ENCODE data around the gene CACNA1B.

CACNA1B gene

GRCh38 chr9:137988051-137988450 lies 110.5 kb downstream of the CACNA1B start:
- DNase-seq = no peak

DNA sequence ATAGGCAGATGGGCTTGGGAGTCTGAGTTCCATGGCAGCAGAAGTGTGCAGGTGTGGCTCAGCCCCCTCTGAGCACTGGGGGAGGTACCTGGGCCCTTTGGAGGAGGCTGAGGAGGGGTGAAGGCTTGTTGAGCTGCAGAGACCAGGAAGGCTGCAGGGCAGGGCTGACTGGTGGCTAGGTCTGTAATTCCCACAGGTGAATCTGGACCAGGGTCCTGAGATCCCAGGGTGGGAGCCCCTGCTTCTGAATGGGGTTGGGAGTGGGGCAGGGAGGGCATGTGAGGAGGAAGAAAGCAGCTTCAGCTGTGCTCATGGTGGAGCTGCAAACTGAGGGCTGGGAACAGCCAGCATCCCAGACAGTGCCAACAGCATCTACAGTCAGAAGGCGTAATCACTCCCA lies 111.1 kb downstream of the CACNA1B start:
- DNase-seq = no peak

DNA sequence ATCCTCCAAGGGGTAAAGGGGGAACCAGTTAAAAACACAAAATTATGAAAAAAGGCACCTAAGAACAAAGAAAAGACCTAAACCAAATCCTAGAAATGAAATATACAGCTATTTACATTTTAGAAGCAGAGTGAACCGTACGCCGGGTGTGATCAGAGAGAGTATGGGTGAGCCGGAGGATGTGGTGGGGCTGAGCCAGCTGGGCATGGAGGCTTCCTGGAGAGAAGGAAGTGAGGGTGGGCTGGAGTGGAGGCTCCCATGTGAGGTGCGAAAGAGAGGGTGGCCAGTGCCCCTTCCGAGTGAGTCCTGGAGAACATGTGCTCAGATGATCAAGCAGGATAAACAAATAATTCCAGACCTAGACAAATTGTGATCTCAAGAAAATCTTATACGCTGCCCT lies 111.6 kb downstream of the CACNA1B start:
- DNase-seq = no peak

DNA sequence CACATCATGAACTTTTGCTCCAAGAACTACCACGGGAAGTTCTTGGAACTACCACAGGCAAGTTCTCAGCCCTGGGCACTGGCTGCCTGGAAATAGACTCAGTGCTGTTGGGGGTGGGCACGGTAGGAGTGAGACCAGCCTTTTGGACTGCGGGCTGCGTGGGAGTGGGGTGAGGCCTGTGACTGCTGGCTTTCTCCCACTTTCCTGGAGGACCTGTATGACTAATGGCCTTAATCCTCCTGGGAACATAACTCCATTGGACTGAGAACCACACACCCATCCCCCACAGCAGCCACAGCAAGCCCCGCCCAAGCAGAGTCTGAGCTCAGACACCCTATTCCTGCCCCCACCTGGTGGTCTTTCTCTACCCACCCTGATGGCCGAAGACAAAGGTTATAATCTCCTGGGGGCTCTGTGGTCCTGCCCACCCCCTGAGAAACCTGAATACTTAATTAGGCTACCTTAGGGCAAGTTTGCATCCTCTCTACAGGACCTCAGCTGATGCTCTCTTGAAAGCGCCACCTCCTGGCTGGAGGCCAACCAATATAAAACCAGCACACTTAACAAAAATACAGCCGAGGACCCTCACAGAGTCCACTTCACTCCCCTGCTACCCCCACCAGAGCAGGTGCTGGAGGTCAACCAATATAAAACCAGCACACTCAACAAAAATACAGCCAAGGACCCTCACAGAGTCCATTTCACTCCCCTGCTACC lies 112.6 kb downstream of the CACNA1B start:
- DNase-seq = no peak

DNA sequence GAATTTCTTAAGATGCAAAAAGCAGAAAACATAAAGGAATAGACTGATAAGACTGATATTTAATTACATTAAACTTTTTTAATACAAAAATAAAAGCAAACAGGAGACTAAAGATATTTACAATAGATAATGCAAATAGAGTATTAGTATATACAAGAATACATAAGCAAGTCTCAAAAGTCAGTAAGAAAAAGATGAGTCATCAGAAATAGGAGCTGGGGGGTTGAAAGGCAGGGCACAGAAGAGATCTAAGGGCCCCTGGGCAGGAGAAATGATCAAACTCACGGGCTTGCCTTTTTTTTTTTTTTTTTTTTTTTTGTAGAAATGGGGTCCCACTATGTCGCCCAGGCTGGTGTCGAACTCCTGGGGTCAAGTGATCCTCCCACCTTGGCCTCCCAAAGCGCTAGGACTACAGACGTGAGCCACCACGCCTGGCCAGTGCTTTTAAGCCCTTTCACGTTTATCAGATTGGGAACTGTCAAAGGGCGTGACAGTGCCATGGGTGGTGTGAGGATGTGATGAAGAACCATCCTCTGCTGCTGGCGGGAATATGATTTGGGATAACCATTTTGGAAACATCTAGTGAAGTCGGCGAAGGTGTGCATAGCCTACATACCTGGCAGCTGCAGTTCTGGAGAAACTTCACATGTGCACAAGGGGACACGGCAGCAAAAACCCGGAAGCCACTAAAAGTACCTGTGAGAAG lies 126.1 kb downstream of the CACNA1B start:
- DNase-seq = no peak

DNA sequence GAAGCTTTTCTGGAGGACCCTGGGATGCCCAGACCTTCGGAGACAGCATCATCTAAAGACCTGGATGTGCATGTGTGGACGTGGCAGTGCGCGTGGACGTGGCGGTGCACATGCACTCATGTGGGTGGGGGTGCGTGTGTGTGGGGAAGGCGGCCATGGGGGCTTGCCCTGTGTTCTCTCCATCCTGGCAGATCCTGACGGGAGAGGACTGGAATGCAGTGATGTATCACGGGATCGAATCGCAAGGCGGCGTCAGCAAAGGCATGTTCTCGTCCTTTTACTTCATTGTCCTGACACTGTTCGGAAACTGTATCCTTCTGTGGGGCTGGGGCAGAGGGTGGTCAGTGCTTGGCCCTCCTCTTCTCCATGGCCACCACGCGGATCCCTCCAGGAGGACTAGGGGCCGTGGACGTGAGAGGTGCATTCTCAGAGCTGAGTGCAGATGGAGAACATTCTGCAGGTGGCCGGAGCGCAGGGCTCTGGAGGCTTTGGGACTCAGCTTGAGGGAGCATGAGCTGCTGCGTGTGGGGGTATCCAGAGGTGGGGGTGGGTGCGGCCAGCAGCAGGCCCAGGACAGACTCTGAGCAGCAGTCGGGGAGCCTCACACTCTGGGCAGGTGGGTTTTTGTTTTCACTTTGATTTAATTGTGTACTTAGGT lies 129.1 kb downstream of the CACNA1B start:
- DNase-seq = no peak

- DNase-seq = no peak
These were observed 130.0 kb downstream of the CACNA1B start for GRCh38 chr9:138007566-138007917.

GRCh38 chr9:138007918-138008841 lies 130.6 kb downstream of the CACNA1B start:
- DNase-seq = no peak

- no peak for DNase-seq
These were observed 131.6 kb downstream of the CACNA1B start for GRCh38 chr9:138009016-138009802.

DNA sequence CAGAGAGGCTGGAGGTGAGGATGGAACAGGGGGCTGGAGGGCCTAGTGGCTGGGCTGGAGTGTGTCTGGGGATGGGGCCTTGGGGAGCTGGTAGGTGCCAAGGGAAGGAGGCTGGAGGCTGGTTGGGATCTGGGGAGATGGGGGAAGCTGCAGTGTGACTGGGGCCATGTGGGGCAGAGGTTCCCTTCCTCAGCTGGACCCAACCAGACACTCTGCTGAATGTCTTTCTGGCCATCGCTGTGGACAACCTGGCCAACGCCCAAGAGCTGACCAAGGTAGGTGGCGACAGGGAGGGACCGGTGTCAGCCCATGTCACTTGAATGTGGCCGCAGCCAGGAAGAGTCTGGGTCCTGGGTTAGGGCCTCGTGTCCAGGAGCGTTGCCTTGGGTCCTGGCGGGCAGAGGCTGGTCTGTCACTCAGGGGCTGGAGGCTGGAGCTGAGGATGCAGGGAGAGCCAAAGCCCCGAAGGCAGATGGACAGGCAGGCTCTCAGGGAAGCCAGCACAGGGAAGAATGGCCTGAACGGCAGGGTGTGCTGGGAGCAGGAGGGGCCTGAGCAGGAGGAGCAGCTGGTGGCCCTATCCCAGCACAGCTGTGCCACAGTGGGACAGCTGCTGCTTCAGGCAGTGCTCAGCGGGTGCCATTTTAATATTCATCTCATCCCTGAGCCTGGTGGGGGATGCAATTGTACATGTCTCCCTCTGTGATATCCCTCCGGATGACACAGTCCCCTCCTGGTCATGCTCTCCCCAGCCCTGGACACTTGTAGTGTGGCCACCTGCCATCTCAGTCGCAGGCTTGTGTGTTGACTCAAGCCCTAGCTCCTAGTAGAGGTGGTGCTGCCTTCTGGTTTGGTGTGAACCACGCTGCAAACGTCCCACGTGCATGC lies 132.5 kb downstream of the CACNA1B start:
- DNase-seq = no peak

DNA sequence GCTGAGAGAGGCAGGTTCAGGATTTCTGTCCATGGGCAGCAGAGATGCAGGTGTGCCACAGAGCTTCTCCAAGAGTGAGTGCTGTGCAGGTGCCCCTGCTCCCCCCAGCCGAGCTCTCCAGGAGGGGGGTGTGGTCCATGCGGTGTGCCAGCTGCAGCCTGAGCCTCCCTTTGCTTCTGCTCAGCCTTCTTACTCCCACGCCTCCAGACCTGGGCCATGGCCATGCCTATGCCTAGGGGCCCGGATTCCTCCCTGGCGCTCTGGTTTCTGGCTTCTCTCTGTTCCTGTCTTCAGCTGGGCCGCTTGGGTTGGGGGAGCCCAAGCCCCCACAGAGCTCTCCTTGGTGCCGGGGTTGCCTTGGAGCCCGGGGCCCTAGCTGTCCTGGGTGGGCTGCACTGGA lies 133.3 kb downstream of the CACNA1B start:
- no peak for DNase-seq

DNA sequence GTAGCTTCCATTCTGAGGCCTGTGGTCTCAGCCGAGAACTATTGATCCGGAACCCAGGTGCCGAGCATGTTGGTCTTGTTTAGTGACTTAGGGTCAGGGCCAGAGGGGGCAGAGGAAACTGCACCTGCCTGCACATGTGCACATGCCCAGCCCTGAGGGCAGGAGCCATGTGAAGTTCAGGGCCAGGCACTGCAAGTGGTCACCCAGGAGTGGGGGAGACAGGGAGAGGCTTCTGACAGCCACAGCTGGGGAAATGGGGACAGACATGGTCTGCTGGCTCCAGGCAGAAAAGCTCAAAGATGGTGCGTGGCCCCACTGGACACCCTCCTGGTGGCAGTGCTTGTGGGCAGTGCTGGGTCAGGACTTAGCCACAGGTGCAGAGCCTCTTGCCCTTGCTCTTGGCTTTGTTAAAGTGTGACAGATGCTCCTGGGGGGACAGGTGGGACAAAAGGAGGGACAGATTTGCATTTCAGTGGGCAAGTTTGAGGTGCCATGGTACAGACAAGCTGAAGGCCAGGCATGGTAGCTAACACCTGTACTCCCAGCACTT lies 134.4 kb downstream of the CACNA1B start:
- DNase-seq = no peak

DNA sequence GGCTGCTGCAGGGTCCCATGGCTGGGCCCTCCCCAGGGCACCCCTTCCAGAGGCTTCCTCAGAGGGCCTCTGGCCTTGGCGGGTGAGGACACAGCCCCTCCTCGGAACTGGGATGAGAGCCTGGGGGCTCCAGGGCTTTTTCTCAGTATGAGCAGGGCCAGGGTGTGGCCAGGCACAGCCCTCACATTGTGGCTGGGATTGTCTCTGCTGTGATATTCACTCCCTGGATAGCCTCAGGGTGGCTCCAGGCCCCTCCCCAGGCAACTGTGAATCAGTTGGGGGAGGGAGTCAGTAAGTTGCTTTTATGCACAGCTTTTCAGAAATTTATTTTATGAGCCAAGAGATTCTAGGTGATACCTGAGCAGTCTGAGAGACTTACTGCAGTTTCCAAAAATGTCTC lies 135.7 kb downstream of the CACNA1B start:
- no peak for DNase-seq

DNA sequence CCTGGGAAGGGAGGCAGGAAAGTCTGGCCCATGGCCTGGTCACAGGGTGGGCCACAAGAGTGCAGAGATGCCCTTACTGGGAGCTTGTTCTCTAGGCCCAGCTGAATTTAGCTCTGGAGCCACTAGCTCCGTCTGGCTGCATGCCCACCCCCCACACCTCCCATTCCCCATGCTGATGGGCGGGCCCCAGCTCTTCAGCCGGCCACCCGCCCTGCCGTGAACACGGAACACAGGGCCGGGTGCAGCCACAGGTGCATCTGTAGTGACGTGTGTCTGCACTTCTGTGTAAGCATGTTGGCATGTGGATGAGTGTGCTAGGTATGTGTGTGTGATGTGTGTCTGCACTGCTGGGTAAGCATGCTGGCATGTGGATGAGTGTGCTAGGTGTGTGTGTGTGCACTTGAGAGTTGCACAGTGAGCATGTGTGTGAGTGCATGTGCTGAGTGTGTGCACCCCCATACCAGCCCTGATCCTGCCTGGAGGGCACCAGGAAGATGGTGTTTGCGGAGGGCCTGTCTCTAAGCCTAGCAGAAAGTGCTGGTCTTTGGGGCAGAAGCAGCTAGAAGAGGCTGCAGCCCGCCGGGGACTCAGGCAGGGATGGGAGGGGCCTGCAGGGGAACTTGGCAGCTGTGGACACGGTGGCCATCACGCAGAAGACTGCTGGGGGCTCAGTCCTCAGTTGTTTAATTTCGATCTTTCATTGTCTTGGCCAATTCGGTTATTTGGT lies 136.4 kb downstream of the CACNA1B start:
- no peak for DNase-seq

- no peak for DNase-seq
These were observed 137.0 kb downstream of the CACNA1B start for GRCh38 chr9:138014563-138014945.

- no peak for DNase-seq
These were observed 137.6 kb downstream of the CACNA1B start for GRCh38 chr9:138015021-138015829.

- DNase-seq = no peak
These were observed 139.0 kb downstream of the CACNA1B start for GRCh38 chr9:138016406-138017187.

- DNase-seq = no peak
These were observed 139.6 kb downstream of the CACNA1B start for GRCh38 chr9:138017200-138017599.
